Testis (tissue), 2 donors: ENCODE measurements around the gene TRIM58.

Experiments used
- POLR2A ChIP-seq: fragments of 450-650 bp; IDR thresholded peaks from one replicate; pipeline ENCODE4 v1.6.1; 2017; ENCODE audit warnings: antibody characterized with exemption, mild to moderate bottlenecking, moderate library complexity
- TF ChIP-seq, protein P1 (sequence below), 3 experiments: fragments of 450-650 bp in 2 of 3; fragments of 200-600 bp in 1 of 3; sonication (generic) in 1 of 3; IDR thresholded peaks; one replicate each; pipeline ENCODE4 v1.5.1; 2016 to 2019; ENCODE audit warnings: antibody characterized with exemption in 3 of 3, mild to moderate bottlenecking in 2 of 3, moderate library complexity in 1 of 3

DNA sequence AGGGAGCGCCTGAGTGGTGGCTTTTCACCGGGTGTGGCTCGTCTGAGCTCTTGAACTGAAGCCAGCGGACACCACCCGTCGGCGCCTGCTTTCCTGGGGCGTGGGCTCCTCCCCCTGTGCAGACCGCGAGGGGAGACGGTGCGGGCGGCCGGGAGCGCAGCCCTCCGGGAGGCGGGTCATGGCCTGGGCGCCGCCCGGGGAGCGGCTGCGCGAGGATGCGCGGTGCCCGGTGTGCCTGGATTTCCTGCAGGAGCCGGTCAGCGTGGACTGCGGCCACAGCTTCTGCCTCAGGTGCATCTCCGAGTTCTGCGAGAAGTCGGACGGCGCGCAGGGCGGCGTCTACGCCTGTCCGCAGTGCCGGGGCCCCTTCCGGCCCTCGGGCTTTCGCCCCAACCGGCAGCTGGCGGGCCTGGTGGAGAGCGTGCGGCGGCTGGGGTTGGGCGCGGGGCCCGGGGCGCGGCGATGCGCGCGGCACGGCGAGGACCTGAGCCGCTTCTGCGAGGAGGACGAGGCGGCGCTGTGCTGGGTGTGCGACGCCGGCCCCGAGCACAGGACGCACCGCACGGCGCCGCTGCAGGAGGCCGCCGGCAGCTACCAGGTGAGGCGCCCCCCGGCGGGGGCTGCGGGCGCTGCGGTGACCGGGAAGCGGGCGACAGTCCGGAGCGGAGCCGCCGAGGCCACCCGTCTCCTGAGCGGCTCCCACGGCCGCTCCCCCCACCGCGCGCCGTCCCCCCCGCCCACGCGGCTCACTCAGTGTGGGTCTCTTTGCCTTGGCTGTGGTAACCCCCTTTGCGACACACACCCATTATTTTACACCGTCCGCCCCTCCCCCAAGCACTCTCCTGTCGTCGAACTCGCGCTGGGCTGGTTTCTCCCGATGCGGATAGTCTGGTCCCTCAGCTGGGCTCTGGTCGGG, at the start of gene TRIM58:
- no peak for TF ChIP-seq POLR2A
- TF ChIP-seq, protein P1, sequence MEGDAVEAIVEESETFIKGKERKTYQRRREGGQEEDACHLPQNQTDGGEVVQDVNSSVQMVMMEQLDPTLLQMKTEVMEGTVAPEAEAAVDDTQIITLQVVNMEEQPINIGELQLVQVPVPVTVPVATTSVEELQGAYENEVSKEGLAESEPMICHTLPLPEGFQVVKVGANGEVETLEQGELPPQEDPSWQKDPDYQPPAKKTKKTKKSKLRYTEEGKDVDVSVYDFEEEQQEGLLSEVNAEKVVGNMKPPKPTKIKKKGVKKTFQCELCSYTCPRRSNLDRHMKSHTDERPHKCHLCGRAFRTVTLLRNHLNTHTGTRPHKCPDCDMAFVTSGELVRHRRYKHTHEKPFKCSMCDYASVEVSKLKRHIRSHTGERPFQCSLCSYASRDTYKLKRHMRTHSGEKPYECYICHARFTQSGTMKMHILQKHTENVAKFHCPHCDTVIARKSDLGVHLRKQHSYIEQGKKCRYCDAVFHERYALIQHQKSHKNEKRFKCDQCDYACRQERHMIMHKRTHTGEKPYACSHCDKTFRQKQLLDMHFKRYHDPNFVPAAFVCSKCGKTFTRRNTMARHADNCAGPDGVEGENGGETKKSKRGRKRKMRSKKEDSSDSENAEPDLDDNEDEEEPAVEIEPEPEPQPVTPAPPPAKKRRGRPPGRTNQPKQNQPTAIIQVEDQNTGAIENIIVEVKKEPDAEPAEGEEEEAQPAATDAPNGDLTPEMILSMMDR (IDR thresholded peaks at IDR 0.05), result peak in 1 of 3 experiments; percentile 17
